ENCODE data around the gene YJU2.

DNA sequence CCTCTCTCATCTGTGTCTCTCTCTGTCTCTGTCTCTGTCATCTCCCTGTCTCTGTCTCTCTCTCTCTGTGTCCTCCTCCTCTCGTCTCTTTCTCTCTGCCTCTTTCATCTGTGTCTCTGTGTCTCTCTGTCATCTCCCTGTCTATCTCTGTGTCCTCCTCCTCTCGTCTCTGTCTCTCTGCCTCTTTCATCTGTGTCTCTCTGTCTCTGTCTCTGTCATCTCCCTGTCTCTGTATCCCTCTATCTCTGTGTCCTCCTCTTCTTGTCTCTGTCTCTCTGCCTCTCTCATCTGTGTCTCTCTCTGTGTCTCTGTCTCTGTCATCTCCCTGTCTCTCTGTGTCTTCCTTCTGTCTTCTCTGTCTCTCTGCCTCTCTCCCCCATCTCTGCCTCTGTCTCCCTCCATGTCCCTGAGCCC lies 18.1 kb upstream of the YJU2 start:
- TF ChIP-seq, protein P1, sequence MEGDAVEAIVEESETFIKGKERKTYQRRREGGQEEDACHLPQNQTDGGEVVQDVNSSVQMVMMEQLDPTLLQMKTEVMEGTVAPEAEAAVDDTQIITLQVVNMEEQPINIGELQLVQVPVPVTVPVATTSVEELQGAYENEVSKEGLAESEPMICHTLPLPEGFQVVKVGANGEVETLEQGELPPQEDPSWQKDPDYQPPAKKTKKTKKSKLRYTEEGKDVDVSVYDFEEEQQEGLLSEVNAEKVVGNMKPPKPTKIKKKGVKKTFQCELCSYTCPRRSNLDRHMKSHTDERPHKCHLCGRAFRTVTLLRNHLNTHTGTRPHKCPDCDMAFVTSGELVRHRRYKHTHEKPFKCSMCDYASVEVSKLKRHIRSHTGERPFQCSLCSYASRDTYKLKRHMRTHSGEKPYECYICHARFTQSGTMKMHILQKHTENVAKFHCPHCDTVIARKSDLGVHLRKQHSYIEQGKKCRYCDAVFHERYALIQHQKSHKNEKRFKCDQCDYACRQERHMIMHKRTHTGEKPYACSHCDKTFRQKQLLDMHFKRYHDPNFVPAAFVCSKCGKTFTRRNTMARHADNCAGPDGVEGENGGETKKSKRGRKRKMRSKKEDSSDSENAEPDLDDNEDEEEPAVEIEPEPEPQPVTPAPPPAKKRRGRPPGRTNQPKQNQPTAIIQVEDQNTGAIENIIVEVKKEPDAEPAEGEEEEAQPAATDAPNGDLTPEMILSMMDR (IDR thresholded peaks at IDR 0.05), result no peak
- no peak for TF ChIP-seq POLR2A (IDR thresholded peaks at IDR 0.05)

Measured in lower leg skin (tissue), 3 donors.